GM19193 (cell line): Measurements from ENCODE around the gene ACP4.

ENCODE experiments used
- POLR2A ChIP-seq: IDR thresholded peaks from 4 replicates; pipeline ENCODE4 v1.6.1; 2011; ENCODE audit not compliant: insufficient read depth, insufficient read length; ENCODE audit errors: extremely low read depth

Gene ACP4

GRCh38 chr19:50817941-50818858 lies 28.0 kb downstream of the ACP4 start:
- TF ChIP-seq POLR2A, result peak; percentile 59

- no peak for TF ChIP-seq POLR2A
Observed at GRCh38 chr19:50818859-50819472, 28.8 kb downstream of the ACP4 start.

- no peak for TF ChIP-seq POLR2A
Observed at GRCh38 chr19:50819636-50820035, 29.4 kb downstream of the ACP4 start.

DNA sequence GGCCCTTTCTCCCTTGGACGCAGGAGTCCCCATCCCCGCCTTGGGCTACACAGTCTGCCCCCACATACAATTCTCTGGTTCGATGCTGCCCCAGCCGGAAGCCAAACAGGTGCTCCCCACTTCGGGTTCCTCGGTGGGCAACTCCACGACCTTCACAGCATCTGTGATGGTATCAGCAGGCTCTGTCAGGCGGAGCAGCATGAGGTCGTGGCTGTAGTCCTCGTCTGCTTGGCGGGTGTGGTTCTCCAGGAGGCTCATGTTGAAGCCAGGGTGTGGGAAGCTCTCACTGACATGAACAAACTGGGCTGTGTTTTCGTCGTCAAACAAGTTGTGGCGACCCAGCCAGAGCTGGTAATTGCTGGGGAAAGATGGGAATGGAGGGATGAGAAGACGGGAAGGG lies 29.9 kb downstream of the ACP4 start:
- peak; percentile 7 for TF ChIP-seq POLR2A

DNA sequence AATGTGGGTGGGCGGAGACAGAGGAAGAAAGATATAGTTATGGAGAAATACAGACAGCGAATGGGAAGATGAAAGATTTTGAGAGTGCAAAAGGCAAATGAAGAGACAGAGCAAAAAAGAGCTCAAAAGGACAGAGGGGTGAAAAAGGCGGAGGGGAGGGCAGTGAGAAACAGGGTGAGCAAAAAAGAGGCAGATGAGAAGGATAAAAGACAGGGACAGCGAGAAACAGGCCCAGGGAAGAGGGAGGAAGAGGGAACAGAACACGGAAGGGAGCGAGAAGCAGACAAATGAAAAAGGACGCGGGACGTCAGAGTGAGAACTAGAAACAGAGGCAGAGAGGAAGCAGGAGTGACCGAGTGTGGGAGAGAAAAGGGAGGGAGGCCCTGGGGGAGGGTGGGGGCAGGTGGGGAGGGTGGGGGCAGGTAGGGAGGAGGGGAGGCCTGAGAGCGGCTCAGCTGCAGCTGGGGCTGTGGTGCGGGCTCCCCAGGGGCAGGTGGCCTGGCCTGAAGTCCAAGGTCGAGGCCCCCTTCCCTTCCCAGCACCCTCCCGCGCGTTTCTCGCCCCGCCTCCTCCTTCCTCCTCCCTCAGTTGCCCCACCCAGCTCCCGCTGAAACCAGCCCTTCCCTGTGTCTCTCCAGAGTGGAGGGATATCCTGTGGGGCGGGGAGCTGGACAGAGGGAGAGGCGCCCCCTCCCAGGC lies 30.5 kb downstream of the ACP4 start:
- peak; percentile 15 for TF ChIP-seq POLR2A

- no peak for TF ChIP-seq POLR2A
Observed at GRCh38 chr19:50821248-50821612, 31.0 kb downstream of the ACP4 start.

GRCh38 chr19:50821622-50822021 lies 31.4 kb downstream of the ACP4 start:
- TF ChIP-seq POLR2A, result no peak

GRCh38 chr19:50822661-50823208 lies 32.5 kb downstream of the ACP4 start:
- no peak for TF ChIP-seq POLR2A

DNA sequence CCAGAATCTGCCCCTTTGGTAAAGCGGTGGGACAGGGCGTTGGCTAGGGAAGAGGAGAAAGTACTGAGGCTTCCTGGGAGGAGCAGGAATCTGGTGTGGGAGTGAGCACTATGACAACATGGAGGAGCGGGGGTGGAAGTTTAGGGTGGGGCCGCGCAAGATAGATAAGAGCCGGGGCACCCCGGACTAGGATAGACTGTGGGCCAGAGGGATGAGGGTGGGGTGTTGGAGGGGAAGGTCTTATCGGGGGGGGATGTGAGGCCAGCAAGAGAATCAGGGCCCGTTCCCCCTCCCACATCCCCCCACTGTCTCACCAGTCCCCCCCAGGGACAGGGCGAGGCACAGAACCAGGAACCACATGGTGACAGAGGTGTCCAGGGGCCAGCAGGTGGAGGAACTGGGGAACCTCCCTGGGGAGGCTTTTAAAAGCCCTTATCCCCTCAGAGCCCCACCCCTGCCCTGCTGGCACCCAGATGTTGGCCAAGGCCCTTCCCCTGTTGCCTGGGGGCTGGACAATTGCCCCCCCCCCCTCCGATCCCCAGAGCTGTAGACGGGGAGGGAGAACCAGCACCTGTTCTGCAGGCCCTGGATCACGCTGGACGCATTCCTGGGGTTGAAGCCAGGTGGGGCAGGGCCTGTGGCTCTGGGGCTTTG lies 33.3 kb downstream of the ACP4 start, which contains the start of gene KLK1:
TSS of gene KLK1 (minus strand) at position 399 of the 654 bp plus-strand sequence. CDS start at position 360, 39 bp downstream.
- no peak for TF ChIP-seq POLR2A

GRCh38 chr19:50826492-50827240 lies 36.5 kb downstream of the ACP4 start:
- no peak for TF ChIP-seq POLR2A

GRCh38 chr19:50827476-50827875 lies 37.3 kb downstream of the ACP4 start:
- TF ChIP-seq POLR2A, result no peak

DNA sequence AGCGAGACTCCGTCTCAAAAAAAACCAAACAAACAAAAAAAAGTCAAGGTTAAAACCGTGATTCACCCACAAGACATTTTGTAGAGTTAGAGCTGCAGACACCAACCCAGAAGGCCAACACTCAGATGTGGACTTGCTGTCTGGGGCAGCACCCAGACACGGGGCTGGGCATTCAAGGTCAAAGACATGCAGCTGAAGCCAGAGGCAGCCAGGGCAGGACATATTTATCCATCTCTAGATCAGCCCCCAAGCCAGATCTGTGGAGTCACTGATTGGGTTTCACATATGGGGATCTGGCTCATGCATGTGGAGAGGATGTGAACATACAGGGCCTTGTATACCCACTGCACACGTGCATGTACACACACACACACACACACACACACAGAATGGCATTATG lies 39.6 kb downstream of the ACP4 start:
- TF ChIP-seq POLR2A, result no peak

DNA sequence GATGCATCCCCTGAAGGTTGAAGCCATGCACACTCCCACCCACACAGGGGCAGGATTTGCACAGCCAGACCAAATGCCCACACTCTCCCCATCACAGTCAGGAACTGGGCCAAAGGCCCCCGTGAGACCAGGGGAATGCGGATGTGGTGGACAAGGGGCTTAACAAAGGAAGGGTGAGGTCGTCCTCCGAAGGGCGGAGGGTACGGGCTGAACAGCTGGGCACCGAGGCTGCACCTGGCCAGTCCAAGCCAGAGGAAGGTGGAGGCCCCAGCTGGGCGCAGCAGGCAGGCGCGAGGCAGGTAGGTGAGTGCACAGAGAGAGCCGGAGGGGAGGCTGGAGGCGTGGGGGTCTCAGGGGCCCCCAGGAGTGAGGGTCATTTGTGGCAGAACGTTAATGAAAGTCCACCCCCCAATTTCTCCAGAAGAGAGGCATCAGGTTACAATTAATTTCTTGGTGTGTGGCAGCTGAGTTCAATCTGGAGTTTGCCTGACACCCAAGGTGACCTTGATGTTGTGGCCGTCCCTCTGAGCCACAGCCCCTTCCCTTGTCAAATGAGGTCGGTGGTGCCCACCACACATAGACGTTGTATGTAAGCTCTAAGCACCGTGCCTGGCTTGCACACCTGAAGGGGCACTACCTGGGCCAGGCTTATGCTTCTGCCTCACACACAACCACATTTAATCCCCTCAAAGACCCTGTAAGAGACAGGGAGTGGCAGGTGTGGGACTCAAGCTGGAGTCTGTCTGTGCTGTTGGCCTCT lies 40.2 kb downstream of the ACP4 start:
- TF ChIP-seq POLR2A, result no peak
